ENCODE results near the gene METAP1D. TPM values are rescaled to one million over a fixed set of nuclear protein-coding genes. Genes with fewer than 3 reads are reported as not detected.

Gene METAP1D
- total and polyA plus RNA-seq, 11 donors, result 2.9 to 7.0 (median 5.3) TPM

DNA sequence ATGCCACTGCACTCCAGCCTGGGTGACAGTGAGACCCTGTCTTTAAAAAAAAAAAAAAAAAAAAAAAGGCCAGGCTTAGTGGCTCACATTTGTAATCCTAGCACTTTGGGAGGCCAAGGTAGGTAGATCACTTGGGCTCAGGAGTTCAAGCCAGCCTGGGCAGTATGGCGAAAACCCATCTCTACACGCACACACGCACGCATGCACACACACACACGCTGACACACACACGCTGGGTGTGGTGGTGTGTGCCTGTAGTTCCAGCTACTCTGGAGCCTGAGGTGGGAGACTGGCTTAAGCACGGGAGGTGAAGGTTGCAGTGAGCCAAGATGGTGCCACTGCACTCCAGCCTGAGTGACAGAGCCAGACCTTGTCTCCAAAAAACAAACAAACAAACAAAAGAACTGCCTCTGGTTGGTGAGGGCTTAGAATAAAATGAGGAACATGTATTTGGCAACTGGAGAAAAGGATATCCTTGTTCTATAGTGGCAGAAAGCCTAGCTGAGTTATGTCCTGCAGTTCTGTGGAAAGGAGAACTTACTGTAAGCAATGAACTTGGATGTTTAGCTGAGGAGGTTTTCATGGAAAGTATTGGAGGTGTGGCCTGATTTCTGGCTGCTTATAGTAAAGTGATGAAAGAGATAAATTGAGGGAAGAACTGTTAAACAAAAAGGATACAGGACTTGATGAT, 43.5 kb upstream of the METAP1D start:
- no peaks in the 10 kb centered on the region for H3K9me3 ChIP-seq
- no peak for DNase-seq
- 92 to 96% (median 94%) methylated on average over 7 of the region's 7 CpGs for WGBS, 4 donors
- TF ChIP-seq, protein P1, sequence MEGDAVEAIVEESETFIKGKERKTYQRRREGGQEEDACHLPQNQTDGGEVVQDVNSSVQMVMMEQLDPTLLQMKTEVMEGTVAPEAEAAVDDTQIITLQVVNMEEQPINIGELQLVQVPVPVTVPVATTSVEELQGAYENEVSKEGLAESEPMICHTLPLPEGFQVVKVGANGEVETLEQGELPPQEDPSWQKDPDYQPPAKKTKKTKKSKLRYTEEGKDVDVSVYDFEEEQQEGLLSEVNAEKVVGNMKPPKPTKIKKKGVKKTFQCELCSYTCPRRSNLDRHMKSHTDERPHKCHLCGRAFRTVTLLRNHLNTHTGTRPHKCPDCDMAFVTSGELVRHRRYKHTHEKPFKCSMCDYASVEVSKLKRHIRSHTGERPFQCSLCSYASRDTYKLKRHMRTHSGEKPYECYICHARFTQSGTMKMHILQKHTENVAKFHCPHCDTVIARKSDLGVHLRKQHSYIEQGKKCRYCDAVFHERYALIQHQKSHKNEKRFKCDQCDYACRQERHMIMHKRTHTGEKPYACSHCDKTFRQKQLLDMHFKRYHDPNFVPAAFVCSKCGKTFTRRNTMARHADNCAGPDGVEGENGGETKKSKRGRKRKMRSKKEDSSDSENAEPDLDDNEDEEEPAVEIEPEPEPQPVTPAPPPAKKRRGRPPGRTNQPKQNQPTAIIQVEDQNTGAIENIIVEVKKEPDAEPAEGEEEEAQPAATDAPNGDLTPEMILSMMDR (IDR thresholded peaks at IDR 0.05), result no peak
- no peak for TF ChIP-seq POLR2A (IDR thresholded peaks at IDR 0.05)
- H3K4me1 ChIP-seq, result peaks cover 0 to 68% (median 4%) of the 10 kb centered on the region in 12 donors
- H3K36me3 ChIP-seq, result peaks cover 0 to 32% (median 5%) of the 10 kb centered on the region in 9 donors
- peak in 3 of 4 donors; percentile 39 to 76 (median 58) for ATAC-seq
- peak overlapping the region in 1 of 12 donors; percentile 85 for H3K27ac ChIP-seq
- intact Hi-C loops (cut with DNase I), result no loop called here
- H3K27me3 ChIP-seq, result no peaks in the 10 kb centered on the region
- H3K4me3 ChIP-seq, result no peak overlapping the region

DNA sequence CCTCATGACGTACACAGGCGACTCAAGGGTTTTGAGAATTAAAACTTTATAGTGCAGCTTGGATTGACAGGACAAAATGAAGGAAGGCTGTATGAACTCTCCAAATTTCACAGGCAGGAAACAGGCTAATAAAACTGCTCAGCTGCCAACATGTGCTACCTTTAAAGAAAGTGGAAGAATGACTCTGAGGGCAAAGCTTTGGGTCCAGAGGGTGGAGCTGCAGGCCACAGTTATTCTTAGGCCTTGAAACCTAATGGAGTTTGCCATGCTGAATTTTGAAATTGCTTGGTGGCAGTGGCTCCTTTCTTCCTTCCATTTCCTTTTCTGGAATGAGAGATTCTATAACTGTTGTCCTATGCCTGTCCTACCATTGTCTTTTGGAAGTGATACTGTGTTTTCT, 42.7 kb upstream of the METAP1D start:
- intact Hi-C loops (cut with DNase I), result no loop called here

DNA sequence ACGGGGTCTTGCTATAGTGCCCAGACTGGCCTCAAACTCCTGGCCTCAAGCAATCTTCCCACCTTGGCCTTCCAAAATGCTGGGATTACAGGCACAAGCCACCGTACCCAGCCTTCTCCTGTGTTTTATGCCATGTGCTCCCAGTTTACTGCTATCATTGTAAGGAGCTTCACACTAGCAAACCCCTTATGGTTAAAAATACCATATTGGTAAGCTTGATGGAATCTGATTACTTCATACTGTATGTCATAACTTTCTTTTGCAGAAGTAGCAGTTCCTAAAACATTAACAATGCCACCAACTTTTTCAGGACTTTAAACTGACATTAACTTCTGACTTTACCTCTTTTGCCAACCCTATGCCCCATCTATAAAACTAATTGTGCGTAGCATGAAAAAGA, 41.3 kb upstream of the METAP1D start:
- no peaks in the 10 kb centered on the region for H3K27me3 ChIP-seq
- TF ChIP-seq, protein P1 (IDR thresholded peaks at IDR 0.05), result no peak
- no peak for TF ChIP-seq POLR2A (IDR thresholded peaks at IDR 0.05)
- H3K4me3 ChIP-seq, result no peak overlapping the region
- intact Hi-C loops (cut with DNase I), result no loop called here
- H3K4me1 ChIP-seq, result peaks cover 0 to 68% (median 4%) of the 10 kb centered on the region in 12 donors
- peaks cover 0 to 23% (median 0%) of the 10 kb centered on the region in 9 donors for H3K36me3 ChIP-seq
- ATAC-seq (peak in 3 of 4 donors; percentile 41 to 59 (median 52)), DNase-seq (no peak)
- no peaks in the 10 kb centered on the region for H3K9me3 ChIP-seq
- peak overlapping the region in 1 of 12 donors; percentile 85 for H3K27ac ChIP-seq
- WGBS, 4 donors, result 80 to 88% (median 85%) methylated on average over 3 of the region's 3 CpGs

More for the DNA sequence above, 42.7 kb upstream of the METAP1D start:
- ATAC-seq, result no peak
- H3K4me1 ChIP-seq, result peaks cover 0 to 68% (median 4%) of the 10 kb centered on the region in 12 donors
- H3K27ac ChIP-seq, result peak overlapping the region in 1 of 12 donors; percentile 85
- TF ChIP-seq, protein P1 (IDR thresholded peaks at IDR 0.05), result peak in 1 of 12 donors; percentile 7
- no peak for TF ChIP-seq POLR2A (IDR thresholded peaks at IDR 0.05)
- no peak overlapping the region for H3K4me3 ChIP-seq
- WGBS, 4 donors, result 95 to 98% (median 98%) methylated on average over 2 of the region's 2 CpGs
- H3K36me3 ChIP-seq, result peaks cover 0 to 32% (median 5%) of the 10 kb centered on the region in 9 donors
- DNase-seq, result no peak
- H3K9me3 ChIP-seq, result no peaks in the 10 kb centered on the region
- H3K27me3 ChIP-seq, result no peaks in the 10 kb centered on the region

DNA sequence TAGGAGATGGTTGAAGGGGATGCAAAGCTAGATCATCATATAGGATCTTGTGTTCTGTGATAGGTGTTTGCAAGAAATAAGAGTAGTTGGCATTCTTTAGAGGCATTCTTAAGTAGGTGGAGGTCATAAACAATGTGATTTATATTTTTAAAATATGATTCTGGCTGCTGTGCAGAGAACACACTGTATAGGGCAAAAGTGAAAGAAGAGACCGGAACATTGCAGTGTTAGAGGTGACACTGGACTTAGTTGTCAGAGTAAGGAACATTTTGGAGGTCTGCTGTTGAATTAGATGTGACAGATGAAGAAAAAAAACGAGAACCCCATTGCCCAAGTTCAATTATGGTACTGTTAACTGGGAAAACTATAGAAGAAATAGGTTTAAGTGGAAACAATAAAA, 39.8 kb upstream of the METAP1D start:
- DNase-seq (no peak), ATAC-seq (peak in 3 of 4 donors; percentile 34 to 47 (median 43))
- Histone ChIP-seq H3K36me3 (peaks cover 0 to 18% (median 0%) of the 10 kb centered on the region in 9 donors), H3K27me3 (no peaks in the 10 kb centered on the region), H3K27ac (peak overlapping the region in 1 of 12 donors; percentile 0), H3K9me3 (no peaks in the 10 kb centered on the region), H3K4me1 (peaks cover 0 to 56% (median 2%) of the 10 kb centered on the region in 12 donors), H3K4me3 (no peak overlapping the region)
- no peak for TF ChIP-seq POLR2A (IDR thresholded peaks at IDR 0.05)
- TF ChIP-seq, protein P1 (IDR thresholded peaks at IDR 0.05), result no peak
- intact Hi-C loops (cut with DNase I), result no loop called here
- WGBS, 4 donors, result 67 to 86% (median 82%) methylated on average over 2 of the region's 2 CpGs
